Measurements from ENCODE around the gene NTPCR. TPM values are rescaled to one million over a fixed set of nuclear protein-coding genes. Genes with fewer than 3 reads are reported as not detected.
A peak's percentile ranks its signal among the peaks of the same experiment; 100 is the strongest.

Gene NTPCR
- total and polyA plus RNA-seq, 8 donors: 35.1 to 68.3 (median 56.8) TPM

DNA sequence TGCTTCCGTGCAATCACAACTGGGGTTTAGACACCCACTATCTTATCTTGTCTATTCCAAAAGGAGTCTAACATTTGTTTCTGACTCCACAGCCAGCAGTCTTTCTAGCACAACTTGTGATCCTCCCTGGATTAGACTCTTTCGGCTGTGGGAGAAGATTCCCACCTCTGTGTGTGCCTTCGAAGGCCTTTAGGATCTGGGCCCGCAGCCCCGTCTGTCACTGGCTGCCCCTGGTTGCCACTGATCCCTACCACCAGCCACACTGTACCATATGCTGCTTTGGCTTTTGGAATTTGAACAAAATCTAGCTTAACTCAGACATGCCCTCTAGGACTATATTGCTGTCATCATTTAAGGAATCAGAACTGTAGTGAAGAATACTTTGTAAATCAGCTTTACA, 18.0 kb downstream of the NTPCR start:
- Histone ChIP-seq H3K4me3 (no peak overlapping the region), H3K27me3 (no peaks in the 10 kb centered on the region), H3K36me3 (peaks cover 0 to 38% of the 10 kb centered on the region in 2 donors), H3K4me1 (peaks cover 0 to 7% of the 10 kb centered on the region in 2 donors), H3K27ac (no peak overlapping the region), H3K9me3 (peaks cover 0 to 8% of the 10 kb centered on the region in 2 donors)
- DNase-seq: no peak
- no peak for ATAC-seq
- intact Hi-C loops (cut with DNase I): no loop called here
- TF ChIP-seq, protein P1, sequence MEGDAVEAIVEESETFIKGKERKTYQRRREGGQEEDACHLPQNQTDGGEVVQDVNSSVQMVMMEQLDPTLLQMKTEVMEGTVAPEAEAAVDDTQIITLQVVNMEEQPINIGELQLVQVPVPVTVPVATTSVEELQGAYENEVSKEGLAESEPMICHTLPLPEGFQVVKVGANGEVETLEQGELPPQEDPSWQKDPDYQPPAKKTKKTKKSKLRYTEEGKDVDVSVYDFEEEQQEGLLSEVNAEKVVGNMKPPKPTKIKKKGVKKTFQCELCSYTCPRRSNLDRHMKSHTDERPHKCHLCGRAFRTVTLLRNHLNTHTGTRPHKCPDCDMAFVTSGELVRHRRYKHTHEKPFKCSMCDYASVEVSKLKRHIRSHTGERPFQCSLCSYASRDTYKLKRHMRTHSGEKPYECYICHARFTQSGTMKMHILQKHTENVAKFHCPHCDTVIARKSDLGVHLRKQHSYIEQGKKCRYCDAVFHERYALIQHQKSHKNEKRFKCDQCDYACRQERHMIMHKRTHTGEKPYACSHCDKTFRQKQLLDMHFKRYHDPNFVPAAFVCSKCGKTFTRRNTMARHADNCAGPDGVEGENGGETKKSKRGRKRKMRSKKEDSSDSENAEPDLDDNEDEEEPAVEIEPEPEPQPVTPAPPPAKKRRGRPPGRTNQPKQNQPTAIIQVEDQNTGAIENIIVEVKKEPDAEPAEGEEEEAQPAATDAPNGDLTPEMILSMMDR (IDR thresholded peaks at IDR 0.05): no peak

DNA sequence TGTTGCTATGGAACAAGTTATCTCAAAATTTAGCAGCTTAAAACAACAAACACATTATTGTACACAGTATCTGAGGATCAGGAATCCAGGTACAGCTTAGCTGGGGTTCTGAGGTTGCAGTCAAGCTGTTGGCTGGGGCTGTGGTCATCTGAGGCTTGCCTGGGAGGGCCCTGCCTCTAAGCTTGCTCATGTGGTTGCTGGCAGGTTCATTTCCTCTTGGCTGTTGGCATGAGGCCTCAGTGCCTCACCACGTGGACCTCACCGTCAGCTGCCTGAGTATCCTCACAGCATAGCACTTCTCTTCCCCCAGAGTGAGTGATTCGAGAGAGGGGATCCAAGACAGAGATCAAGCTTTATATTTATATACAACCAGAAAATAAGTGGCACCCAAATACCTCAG, 18.6 kb downstream of the NTPCR start:
- H3K36me3 ChIP-seq: peaks cover 0 to 44% of the 10 kb centered on the region in 2 donors
- intact Hi-C loops (cut with DNase I): no loop called here
- DNase-seq: peak in 1 of 4 donors; percentile 52
- H3K9me3 ChIP-seq: peaks cover 0 to 14% of the 10 kb centered on the region in 2 donors
- TF ChIP-seq, protein P1 (IDR thresholded peaks at IDR 0.05): no peak
- H3K27me3 ChIP-seq: no peaks in the 10 kb centered on the region
- peak; percentile 64 for ATAC-seq
- peaks cover 0 to under 1% of the 10 kb centered on the region in 2 donors for H3K4me1 ChIP-seq
- no peak overlapping the region for H3K27ac ChIP-seq
- H3K4me3 ChIP-seq: no peak overlapping the region

DNA sequence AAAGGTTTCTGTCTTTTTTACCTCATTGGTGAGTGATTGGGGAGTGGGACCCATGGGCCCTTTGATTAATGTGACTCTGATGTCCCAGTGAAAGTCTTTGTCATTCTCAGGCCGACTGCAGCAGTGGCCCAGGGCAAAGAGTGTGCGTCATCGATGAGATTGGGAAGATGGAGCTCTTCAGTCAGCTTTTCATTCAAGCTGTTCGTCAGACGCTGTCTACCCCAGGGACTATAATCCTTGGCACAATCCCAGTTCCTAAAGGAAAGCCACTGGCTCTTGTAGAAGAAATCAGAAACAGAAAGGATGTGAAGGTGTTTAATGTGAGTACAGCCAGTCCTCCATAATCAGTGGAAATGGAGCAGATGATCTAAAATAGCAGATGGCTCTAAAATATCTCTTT, 19.4 kb downstream of the NTPCR start:
- Histone ChIP-seq H3K36me3 (peaks cover 0 to 47% of the 10 kb centered on the region in 2 donors), H3K4me3 (no peak overlapping the region), H3K4me1 (no peaks in the 10 kb centered on the region), H3K27ac (no peak overlapping the region), H3K27me3 (no peaks in the 10 kb centered on the region), H3K9me3 (peaks cover 0 to 19% of the 10 kb centered on the region in 2 donors)
- intact Hi-C loops (cut with DNase I): no loop called here
- no peak for ATAC-seq
- DNase-seq: no peak
- TF ChIP-seq, protein P1 (IDR thresholded peaks at IDR 0.05): no peak

DNA sequence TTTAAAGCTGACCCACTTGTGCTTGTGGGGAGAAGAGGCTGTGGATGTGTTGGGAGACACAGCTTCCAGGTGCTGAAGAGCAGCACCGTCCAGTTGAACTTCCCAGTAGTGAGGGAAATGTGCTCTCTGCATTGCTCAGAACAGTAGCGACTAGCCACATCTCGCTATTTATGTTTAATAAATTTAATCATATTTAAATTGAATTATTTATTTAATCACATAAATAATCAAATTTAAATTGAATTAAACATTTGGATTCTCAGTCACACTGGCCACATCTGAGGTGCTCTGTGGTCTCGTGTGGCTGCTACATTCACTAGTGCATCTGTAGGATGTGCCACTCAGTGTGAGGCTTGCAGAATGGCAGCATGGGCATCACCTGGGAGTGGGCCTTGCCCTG, 20.1 kb downstream of the NTPCR start:
- peaks cover 0 to 19% of the 10 kb centered on the region in 2 donors for H3K9me3 ChIP-seq
- no peak overlapping the region for H3K27ac ChIP-seq
- H3K27me3 ChIP-seq: no peaks in the 10 kb centered on the region
- DNase-seq: no peak
- TF ChIP-seq, protein P1 (IDR thresholded peaks at IDR 0.05): no peak
- H3K36me3 ChIP-seq: peaks cover 0 to 47% of the 10 kb centered on the region in 2 donors
- intact Hi-C loops (cut with DNase I): no loop called here
- no peaks in the 10 kb centered on the region for H3K4me1 ChIP-seq
- ATAC-seq: no peak
- H3K4me3 ChIP-seq: no peak overlapping the region

DNA sequence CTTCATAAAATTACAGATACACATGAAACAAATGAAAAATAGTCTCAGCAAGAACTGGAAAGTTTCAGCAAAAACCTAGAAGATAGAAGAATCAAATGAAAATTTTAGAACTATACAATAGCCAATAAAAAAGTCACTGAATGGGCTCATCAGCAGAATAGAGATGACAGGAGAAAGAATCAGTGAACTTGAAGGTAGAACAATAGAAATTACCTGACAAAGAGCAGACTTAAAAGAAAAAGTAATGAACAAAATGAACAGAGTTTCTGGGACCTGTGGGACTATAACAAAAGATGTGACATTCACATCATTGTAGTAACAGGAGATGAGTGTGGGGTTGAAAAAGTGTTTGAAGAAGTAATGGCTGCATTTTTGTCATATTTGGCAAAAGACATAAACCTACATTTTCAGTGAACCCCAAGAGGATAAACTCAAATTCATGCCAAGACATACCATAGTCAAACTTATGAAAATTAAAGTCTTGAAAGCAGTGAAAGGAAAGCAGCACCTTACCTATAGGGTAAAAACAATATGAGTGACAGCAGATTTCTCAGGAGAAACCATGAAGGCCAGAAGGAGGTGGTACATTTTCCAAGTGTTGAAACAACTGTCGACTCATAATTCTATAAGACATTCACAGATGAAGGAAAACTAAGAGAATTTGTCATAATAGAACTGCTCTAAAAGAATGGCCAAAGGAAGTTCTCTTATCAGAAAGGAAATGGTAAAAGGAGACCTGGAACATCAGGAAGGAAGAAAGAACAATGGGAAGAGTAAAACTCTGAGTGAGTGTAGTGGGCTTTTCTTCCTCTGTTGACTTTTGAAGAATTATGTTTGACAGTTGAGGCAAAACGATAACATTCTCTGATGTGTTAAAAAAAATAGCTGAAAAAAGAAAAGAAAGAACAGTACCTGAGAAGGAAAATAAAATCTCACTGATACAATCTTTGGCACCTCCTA, 23.5 kb downstream of the NTPCR start:
- ATAC-seq (no peak), DNase-seq (no peak)
- H3K4me3 ChIP-seq: no peak overlapping the region
- no peak overlapping the region for H3K27ac ChIP-seq
- intact Hi-C loops (cut with DNase I): no loop called here
- peaks cover 0 to 8% of the 10 kb centered on the region in 2 donors for H3K4me1 ChIP-seq
- peaks cover 0 to 19% of the 10 kb centered on the region in 2 donors for H3K9me3 ChIP-seq
- H3K27me3 ChIP-seq: no peaks in the 10 kb centered on the region
- H3K36me3 ChIP-seq: peaks cover 0 to 55% of the 10 kb centered on the region in 2 donors
- TF ChIP-seq, protein P1 (IDR thresholded peaks at IDR 0.05): no peak

All from left lung (tissue), 10 donors.